GM23338 (cell line): ENCODE measurements around the gene MAGI1. TPM values are rescaled to one million over a fixed set of nuclear protein-coding genes. Genes with fewer than 3 reads are reported as not detected.

ENCODE experiments used
- ATAC-seq: fragments of 200-7000 bp; cut with Tn5 transposase; 3 replicates; pipeline ENCODE4 v1.9.1; 2020
- DNase-seq: peaks from one replicate; pipeline ENCODE4 v3.0.0-alpha.2; 2015; ENCODE audit warnings: low spot score
- H2AFZ ChIP-seq: fragments of 200-600 bp; sonication (generic); 2 replicates; pipeline ENCODE4 v1.8.0; 2016; ENCODE audit warnings: antibody characterized with exemption, mild to moderate bottlenecking, moderate library complexity
- H3F3A ChIP-seq: fragments of 200-600 bp; sonication (generic); replicated peaks from 2 replicates; pipeline ENCODE4 v1.8.0; 2017; ENCODE audit warnings: antibody characterized with exemption, mixed run types, low read depth
- H3K27ac ChIP-seq: fragments of 200-600 bp; sonication (generic); 2 replicates; pipeline ENCODE4 v1.6.1; 2016; ENCODE audit warnings: low read depth
- H3K27me3 ChIP-seq: fragments of 200-600 bp; sonication (generic); 2 replicates; pipeline ENCODE4 v1.8.0; 2016; ENCODE audit warnings: mild to moderate bottlenecking, mixed run types, moderate library complexity; ENCODE audit not compliant: insufficient read depth
- H3K36me3 ChIP-seq: fragments of 200-600 bp; sonication (generic); 2 replicates; pipeline ENCODE4 v1.8.0; 2016; ENCODE audit warnings: mild to moderate bottlenecking; ENCODE audit not compliant: insufficient read depth
- H3K4me1 ChIP-seq: fragments of 200-600 bp; sonication (generic); 2 replicates; pipeline ENCODE4 v1.8.0; 2016; ENCODE audit warnings: mild to moderate bottlenecking, moderate library complexity; ENCODE audit not compliant: insufficient read depth
- H3K4me2 ChIP-seq: fragments of 200-600 bp; sonication (generic); 2 replicates; pipeline ENCODE4 v1.7.1; 2017; ENCODE audit warnings: mixed run types
- H3K4me3 ChIP-seq: fragments of 200-600 bp; sonication (generic); 2 replicates; pipeline ENCODE4 v1.6.1; 2016; ENCODE audit warnings: mixed run types
- H3K79me2 ChIP-seq: fragments of 200-600 bp; sonication (generic); replicated peaks from 2 replicates; pipeline ENCODE4 v1.8.0; 2017; ENCODE audit warnings: mild to moderate bottlenecking; ENCODE audit not compliant: insufficient read depth
- H3K9me2 ChIP-seq: fragments of 200-600 bp; sonication (generic); 2 replicates; pipeline ENCODE4 v1.8.0; 2017; ENCODE audit not compliant: insufficient read depth
- H4K20me1 ChIP-seq: fragments of 200-600 bp; sonication (generic); replicated peaks from 2 replicates; pipeline ENCODE4 v1.8.0; 2017; ENCODE audit warnings: mild to moderate bottlenecking; ENCODE audit not compliant: insufficient read depth
- H3K27ac Mint-ChIP-seq: 2 replicates; pipeline ENCODE4 v1.8.0; 2020; ENCODE audit warnings: inconsistent platforms, mild to moderate bottlenecking, moderate library complexity, mixed read lengths
- H3K27me3 Mint-ChIP-seq: 3 replicates; pipeline ENCODE4 v1.8.0; 2022; ENCODE audit warnings: low read depth, mild to moderate bottlenecking, moderate library complexity, mixed read lengths, inconsistent platforms; ENCODE audit not compliant: insufficient read depth, poor library complexity
- H3K36me3 Mint-ChIP-seq: 3 replicates; pipeline ENCODE4 v1.8.0; 2021; ENCODE audit warnings: low read depth, mild to moderate bottlenecking, inconsistent platforms, moderate library complexity, mixed read lengths
- H3K4me1 Mint-ChIP-seq: 3 replicates; pipeline ENCODE4 v1.8.0; 2020; ENCODE audit warnings: mild to moderate bottlenecking, inconsistent platforms, mixed read lengths
- H3K4me3 Mint-ChIP-seq: 3 replicates; pipeline ENCODE4 v1.8.0; 2021; ENCODE audit warnings: moderate library complexity, mild to moderate bottlenecking, inconsistent platforms, mixed read lengths
- H3K9me3 Mint-ChIP-seq: 3 replicates; pipeline ENCODE4 v1.8.0; 2020; ENCODE audit warnings: moderate library complexity, mild to moderate bottlenecking, inconsistent platforms, mixed read lengths
- CREB1 ChIP-seq: fragments of 250-450 bp; sonication (Bioruptor Pico); IDR thresholded peaks from 2 replicates; pipeline ENCODE4 v1.5.0; 2020; ENCODE audit warnings: low read depth, mild to moderate bottlenecking, moderate library complexity
- CTCF ChIP-seq, 2 experiments: fragments of 200-600 bp in 1 of 2; sonication (generic) in 1 of 2; conservative IDR thresholded peaks; 2 replicates each; pipeline versions ENCODE4 v1.5.1 to v1.6.1; 2016 to 2017; ENCODE audit warnings: antibody characterized with exemption in 2 of 2, low read depth in 2 of 2, mild to moderate bottlenecking in 2 of 2, moderate library complexity in 1 of 2
- ETS1 ChIP-seq: IDR thresholded peaks from 2 replicates; pipeline ENCODE4 v1.6.1; 2016; ENCODE audit warnings: antibody characterized with exemption
- EZH2 ChIP-seq: fragments of 200-600 bp; sonication (generic); IDR thresholded peaks from one replicate; pipeline ENCODE4 v1.8.0; 2017; ENCODE audit warnings: antibody characterized with exemption, mild to moderate bottlenecking, low read depth; ENCODE audit not compliant: unreplicated experiment
- JUNB ChIP-seq: IDR thresholded peaks from one replicate; pipeline ENCODE4 v1.6.1; 2016; ENCODE audit warnings: antibody characterized with exemption; ENCODE audit not compliant: unreplicated experiment
- POLR2AphosphoS5 ChIP-seq: IDR thresholded peaks from 2 replicates; pipeline ENCODE4 v1.6.1; 2016; ENCODE audit warnings: antibody characterized with exemption, low read depth
- REST ChIP-seq: IDR thresholded peaks from one replicate; pipeline ENCODE4 v1.6.1; 2018; ENCODE audit warnings: antibody characterized with exemption; ENCODE audit not compliant: unreplicated experiment
- STAT1 ChIP-seq: IDR thresholded peaks from one replicate; pipeline ENCODE4 v1.6.1; 2016; ENCODE audit warnings: antibody characterized with exemption; ENCODE audit not compliant: unreplicated experiment
- ZNF114 ChIP-seq: fragments of 250-450 bp; sonication (Bioruptor Pico); IDR thresholded peaks from 2 replicates; pipeline ENCODE4 v1.5.0; 2020; ENCODE audit warnings: mild to moderate bottlenecking, moderate library complexity
- ZNF462 ChIP-seq: fragments of 250-450 bp; sonication (Bioruptor Pico); IDR thresholded peaks from 2 replicates; pipeline ENCODE4 v1.5.0; 2020; ENCODE audit warnings: mild to moderate bottlenecking, moderate library complexity
- polyA plus RNA-seq: library from polyadenylated mRNA; unstranded; fragments of >200 nt; fragmentation: Nextera tagmentation; extraction: Ambion mirVana; gene quantifications from 2 replicates; pipeline ENCODE4 v1.2.1, GENCODE V29; 2016
- total RNA-seq: library from RNA; depleted of rRNA; stranded (reverse); fragments of >200 nt; shearing (Covaris generic); gene quantifications from 2 replicates; pipeline ENCODE4 v1.2.3, GENCODE V29; 2014

Gene MAGI1
- total and polyA plus RNA-seq, 2 experiments from 2014 or later: 27.4 to 71.2 TPM

- TF ChIP-seq ZNF462 (CRISPR knock-in tag) (no peak), ETS1 (no peak), JUNB (no peak), EZH2 (no peak)
These were observed 479.9 kb downstream of the MAGI1 start (continued) for GRCh38 chr3:65558826-65559225.

GRCh38 chr3:65557899-65558564 is 480.7 kb downstream of the MAGI1 start:
- peaks cover 96% of the 10 kb centered on the region for H3K79me2 ChIP-seq
- Mint-ChIP-seq H3K27me3 (peaks cover 4% of the 10 kb centered on the region), H3K27ac (no peak overlapping the region), H3K4me3 (no peak overlapping the region), H3K9me3 (no peaks in the 10 kb centered on the region), H3K36me3 (no peaks in the 10 kb centered on the region), H3K4me1 (peaks cover 52% of the 10 kb centered on the region)
- H3K27me3 ChIP-seq: no peaks in the 10 kb centered on the region
- H3K4me1 ChIP-seq: peaks cover 26% of the 10 kb centered on the region
- no peaks in the 10 kb centered on the region for H3K36me3 ChIP-seq
- no peak overlapping the region for H3K27ac ChIP-seq
- no peaks in the 10 kb centered on the region for H3K9me2 ChIP-seq
- DNase-seq: no peak
- ATAC-seq: no peak
- no peak overlapping the region for H3K4me2 ChIP-seq
- H4K20me1 ChIP-seq: peaks cover 24% of the 10 kb centered on the region
- no peak overlapping the region for H3K4me3 ChIP-seq
- no peak overlapping the region for H2AFZ ChIP-seq
- 0 out of 2 replicates have a peak, but pooled peaks cover 2% of the 10 kb centered on the region for H3F3A ChIP-seq
- TF ChIP-seq JUNB: no peak
- TF ChIP-seq POLR2AphosphoS5: no peak
- TF ChIP-seq CTCF (conservative IDR thresholded peaks at IDR 0.05; ENCODE audit: low read depth in 2 of 2): no peak
- no peak for TF ChIP-seq STAT1
- no peak for TF ChIP-seq ZNF114
- no peak for TF ChIP-seq REST
- no peak for TF ChIP-seq CREB1
- no peak for TF ChIP-seq ETS1
